Stimulated activated CD8-positive, alpha-beta memory T cell treated with anti-CD3 and anti-CD28 coated beads, Interleukin-15, amount 100 ng/mL, for 4 hours (primary cell): ENCODE results near the gene UFM1.
"Not testable (repeated sequence)": the region's sequence is repeated elsewhere in the genome, so short reads cannot be mapped to it uniquely, and the experiment has no call there.

ENCODE experiments used
- DNase-seq, 2 donors: peaks; one replicate each; pipeline ENCODE4 v3.0.0-alpha.2; 2020; ENCODE audit warnings: low read depth in 2 of 2

UFM1 gene

GRCh38 chr13:38365661-38366060 lies 16.0 kb downstream of the UFM1 start:
- no peak for DNase-seq

DNA sequence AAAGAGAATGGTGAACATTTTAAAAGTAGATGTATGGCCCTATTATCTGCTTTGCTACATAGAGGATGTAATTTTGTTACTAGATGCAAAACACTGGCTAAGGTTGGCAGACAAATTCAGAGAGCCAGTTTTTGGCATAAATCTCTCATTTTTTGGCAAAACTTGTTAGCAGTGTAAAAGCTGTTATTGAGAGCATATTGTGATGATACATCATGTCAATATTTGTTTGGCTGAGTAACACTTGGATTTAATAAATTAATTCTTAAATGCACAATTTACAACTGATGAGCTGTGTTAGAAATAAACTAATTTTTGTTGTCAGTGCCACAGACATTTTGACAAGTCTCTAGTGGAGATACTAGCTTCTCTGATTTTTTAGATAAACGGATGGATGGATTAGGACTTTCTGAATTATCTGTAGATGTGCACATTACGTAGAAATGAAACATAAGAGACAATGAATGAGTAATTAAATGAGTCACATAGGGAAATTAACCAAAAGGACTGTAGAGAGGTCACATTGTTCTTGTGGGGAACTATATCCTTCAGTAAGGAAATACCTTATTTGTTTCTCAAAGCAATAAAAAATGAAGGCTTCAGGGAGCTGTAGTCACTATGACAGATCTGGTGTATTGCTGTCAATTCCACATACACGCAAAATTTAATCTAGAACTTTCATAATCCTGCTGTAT lies 17.4 kb downstream of the UFM1 start:
- no peak for DNase-seq

- no peak for DNase-seq
Observed at GRCh38 chr13:38369058-38369457, 19.4 kb downstream of the UFM1 start.

GRCh38 chr13:38370096-38370495 lies 20.4 kb downstream of the UFM1 start:
- not testable (repeated sequence) for DNase-seq

- DNase-seq: no peak
Observed at GRCh38 chr13:38372820-38373383, 23.3 kb downstream of the UFM1 start.

DNA sequence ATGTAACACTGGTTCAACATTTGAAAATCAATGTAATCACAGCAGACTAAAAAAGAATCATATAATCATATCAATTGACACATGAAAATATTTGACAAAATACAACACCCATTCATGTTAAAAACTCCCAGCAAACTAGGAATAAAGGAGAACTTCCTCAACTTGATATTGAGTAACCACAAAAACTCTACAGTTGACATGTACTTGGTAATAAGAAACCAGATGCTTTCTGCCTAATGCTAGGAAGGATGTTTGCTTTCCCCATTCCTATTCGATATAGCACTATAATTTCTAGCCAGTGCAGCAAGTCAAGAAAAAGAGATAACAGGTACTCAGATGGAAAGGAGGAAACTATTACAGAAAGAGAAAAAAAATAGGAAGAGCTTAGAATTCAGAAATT lies 26.9 kb downstream of the UFM1 start:
- no peak for DNase-seq

- no peak for DNase-seq
Observed at GRCh38 chr13:38381890-38382289, 32.2 kb downstream of the UFM1 start.

GRCh38 chr13:38382946-38383345 lies 33.3 kb downstream of the UFM1 start:
- DNase-seq: no peak

- no peak for DNase-seq
Observed at GRCh38 chr13:38384171-38384570, 34.5 kb downstream of the UFM1 start.

GRCh38 chr13:38385153-38385891 lies 35.7 kb downstream of the UFM1 start:
- DNase-seq: no peak

DNA sequence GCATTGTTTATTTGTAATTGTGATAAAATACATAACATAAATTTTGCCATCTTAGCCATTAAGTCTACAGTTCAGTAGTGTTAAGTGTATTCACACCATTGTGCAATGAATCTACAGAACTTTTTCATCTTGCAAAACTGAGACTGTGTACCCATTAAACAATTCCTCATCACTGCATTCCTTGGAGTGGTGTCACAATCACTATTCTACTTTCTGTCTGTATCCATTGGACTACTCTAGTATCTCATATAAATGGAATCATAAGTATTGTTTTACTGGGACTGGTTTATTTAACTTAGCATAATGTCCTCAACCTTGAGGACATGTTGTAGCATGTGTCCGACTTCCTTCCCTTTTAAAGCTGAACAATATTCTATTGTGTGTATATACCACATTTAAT lies 36.8 kb downstream of the UFM1 start:
- DNase-seq: no peak

GRCh38 chr13:38391341-38391740 lies 41.7 kb downstream of the UFM1 start:
- DNase-seq: no peak

- no peak for DNase-seq
Observed at GRCh38 chr13:38394777-38395496, 45.3 kb downstream of the UFM1 start.

DNA sequence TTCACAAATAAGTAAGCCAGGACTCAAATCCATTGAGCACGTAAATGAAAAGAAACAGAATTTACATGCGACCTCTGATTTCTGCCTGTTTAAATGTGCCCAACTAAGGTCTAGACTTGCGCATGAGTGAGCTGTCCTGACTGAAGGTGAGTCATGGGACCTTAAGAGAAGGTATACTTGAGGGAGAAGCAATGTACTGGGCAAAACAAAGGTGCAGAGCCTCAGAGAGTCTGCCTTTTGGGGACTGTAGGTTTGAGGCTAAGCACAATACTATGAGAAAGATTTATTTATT lies 45.8 kb downstream of the UFM1 start:
- no peak for DNase-seq

DNA sequence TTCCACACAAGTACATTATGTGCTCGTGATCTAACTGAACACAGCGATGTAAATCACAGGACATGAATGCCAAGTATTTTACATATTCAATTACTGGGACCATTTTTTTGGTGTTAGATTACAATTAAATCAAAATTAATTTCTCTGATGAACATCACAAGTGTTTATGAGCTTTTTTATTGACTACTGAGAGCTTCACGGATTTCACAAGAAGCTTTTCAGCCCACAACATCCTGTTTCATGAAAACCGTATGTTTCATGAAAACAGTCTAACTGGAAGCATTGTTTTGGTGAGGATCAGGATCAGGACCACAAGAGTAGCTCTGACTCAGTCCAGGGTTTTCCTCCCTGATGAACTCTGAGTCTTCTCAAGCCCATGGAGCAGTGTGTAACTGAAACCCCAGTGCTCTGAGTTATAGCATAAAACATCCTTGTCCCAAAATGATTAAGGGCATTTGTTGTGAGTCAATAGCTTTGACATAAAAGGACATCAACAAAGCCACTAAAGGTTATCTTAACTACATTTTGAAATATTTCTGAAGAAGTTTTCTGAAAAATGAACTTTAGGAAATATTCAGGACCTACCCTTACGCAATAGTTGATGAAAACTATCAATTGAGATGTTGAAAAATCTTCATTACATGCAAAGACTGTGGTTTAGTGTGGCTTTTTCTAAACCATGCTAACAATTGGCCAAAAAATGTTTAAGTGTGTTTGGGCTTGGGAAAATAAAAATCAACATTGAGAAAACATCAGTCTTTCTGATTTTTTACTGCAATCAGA lies 49.3 kb downstream of the UFM1 start:
- DNase-seq: no peak

DNA sequence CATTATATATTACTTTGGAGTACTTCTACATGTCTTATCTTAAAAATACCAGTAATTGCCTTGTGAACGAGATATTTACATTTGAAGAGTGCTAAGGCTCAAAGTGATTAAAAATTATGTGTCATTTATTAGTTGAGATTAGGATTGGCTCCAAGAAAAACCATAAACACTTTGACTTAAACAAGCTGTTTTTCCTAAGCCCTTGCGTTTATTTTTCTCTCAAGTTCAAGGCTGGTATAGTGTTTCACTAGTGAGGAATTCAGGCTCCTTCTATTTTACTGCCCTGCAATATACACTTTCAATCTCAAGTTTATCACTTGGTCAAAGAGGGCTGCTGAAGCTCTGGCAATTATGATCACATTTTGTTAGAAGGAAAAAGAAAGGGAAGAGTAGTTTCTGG lies 49.9 kb downstream of the UFM1 start:
- DNase-seq: no peak

DNA sequence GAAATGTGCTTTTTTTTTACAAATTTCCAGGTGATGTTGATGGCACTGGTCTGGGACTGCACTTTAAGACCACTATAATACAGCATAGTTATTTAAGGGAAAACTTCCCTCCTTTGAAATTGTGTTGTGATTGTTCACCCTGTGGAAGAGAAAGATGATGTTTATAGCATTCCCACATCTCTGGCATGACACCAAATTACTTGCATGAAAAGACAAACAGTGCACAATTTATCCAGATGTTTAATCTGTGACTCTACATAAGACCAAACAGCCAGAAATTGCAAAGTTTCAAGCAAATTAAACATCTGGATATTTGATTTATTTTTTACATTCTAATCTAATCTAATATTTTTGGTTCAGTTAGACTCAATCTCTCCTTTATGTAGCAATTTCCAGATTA lies 51.6 kb downstream of the UFM1 start:
- DNase-seq: no peak

DNA sequence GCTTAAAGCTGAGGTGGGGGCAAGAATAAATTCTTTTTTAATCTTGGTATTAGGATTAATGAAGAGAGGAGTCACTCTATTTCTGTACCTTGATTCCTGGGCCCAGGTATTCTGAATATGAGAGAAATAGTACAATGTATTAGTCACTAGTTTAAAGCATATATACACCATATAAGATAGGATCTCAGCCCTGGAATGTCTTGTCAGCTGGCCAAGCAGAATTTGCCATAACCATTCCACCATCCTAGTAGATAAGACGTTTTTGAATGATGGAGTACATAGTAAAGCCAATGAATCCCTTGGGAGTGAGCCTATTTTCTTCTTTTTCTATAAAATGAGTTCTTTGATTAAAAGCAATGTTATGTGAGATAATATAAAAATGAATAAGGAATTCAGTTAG lies 55.6 kb downstream of the UFM1 start:
- DNase-seq: no peak

DNA sequence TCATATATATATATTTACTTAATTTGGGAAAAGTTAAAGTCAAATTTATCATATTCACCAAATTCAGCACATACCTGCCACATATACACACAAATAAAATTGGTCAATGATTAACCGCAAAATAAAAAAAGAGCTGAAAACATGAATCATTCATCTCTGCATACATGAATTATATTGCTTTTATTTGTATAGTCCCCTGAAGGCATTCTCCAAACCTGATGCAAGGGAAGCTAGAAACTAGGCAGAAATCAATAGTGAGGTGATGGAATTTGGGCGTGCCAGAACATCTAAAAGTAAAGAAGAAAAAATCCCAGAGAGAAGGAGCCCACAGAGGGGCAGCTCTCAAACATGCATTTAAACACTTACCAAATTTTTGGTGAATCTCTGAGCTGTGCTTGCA lies 60.1 kb downstream of the UFM1 start:
- no peak for DNase-seq

DNA sequence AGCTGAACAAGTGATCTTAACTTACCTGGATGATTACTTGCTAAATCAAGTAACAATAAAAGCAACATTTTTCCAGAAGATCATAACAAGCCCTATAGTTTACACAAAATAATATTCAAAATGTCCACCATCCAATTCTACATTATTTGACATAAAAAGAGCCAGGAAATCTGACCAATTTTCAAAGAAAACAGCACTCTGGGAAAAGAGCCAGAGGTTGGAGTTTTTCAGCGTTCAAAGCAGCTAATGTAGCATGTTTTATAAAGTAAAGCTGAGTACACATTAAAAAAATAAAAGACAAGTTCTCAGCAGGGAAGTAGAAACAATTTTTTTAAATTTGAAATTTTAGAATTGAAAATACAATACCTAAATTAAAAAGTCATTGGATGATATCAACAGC lies 62.6 kb downstream of the UFM1 start:
- DNase-seq: no peak
